GM23248 (cell line): ENCODE measurements around the gene HEG1. TPM values are rescaled to one million over a fixed set of nuclear protein-coding genes. Genes with fewer than 3 reads are reported as not detected.
A peak's percentile ranks its signal among the peaks of the same experiment; 100 is the strongest.

Source experiments
- DNase-seq: peaks from one replicate; pipeline ENCODE4 v3.0.0-alpha.2; 2015
- H2AFZ ChIP-seq: fragments of 200-600 bp; sonication (generic); 2 replicates; pipeline ENCODE4 v1.6.1; 2016; ENCODE audit warnings: antibody characterized with exemption
- H3F3A ChIP-seq: fragments of 200-600 bp; sonication (generic); 2 replicates; pipeline ENCODE4 v1.6.1; 2016; ENCODE audit warnings: mild to moderate bottlenecking, antibody characterized with exemption, mixed run types; ENCODE audit not compliant: insufficient read depth
- H3K27ac ChIP-seq: fragments of 200-600 bp; sonication (generic); 2 replicates; pipeline ENCODE4 v1.5.1; 2016; ENCODE audit warnings: mild to moderate bottlenecking
- H3K27me3 ChIP-seq: fragments of 200-600 bp; sonication (generic); replicated peaks from 2 replicates; pipeline ENCODE4 v1.6.1; 2016; ENCODE audit warnings: mild to moderate bottlenecking; ENCODE audit not compliant: insufficient read depth
- H3K36me3 ChIP-seq: fragments of 200-600 bp; sonication (generic); 2 replicates; pipeline ENCODE4 v1.6.1; 2016; ENCODE audit warnings: low read depth, mild to moderate bottlenecking
- H3K4me1 ChIP-seq: fragments of 200-600 bp; sonication (generic); 2 replicates; pipeline ENCODE4 v1.6.1; 2016; ENCODE audit warnings: mild to moderate bottlenecking; ENCODE audit not compliant: insufficient read depth
- H3K4me2 ChIP-seq: fragments of 200-600 bp; sonication (generic); one replicate; pipeline ENCODE4 v1.6.1; 2016; ENCODE audit warnings: mild to moderate bottlenecking; ENCODE audit not compliant: unreplicated experiment
- H3K4me3 ChIP-seq: fragments of 200-600 bp; sonication (generic); 2 replicates; pipeline ENCODE4 v1.5.1; 2016; ENCODE audit warnings: mild to moderate bottlenecking
- H3K79me2 ChIP-seq: fragments of 200-600 bp; sonication (generic); 2 replicates; pipeline ENCODE4 v1.6.1; 2016; ENCODE audit warnings: mild to moderate bottlenecking; ENCODE audit not compliant: insufficient read depth
- H3K9ac ChIP-seq: fragments of 200-600 bp; sonication (generic); 2 replicates; pipeline ENCODE4 v1.6.1; 2016; ENCODE audit warnings: mild to moderate bottlenecking
- H3K9me2 ChIP-seq: fragments of 200-600 bp; sonication (generic); 2 replicates; pipeline ENCODE4 v1.6.1; 2016; ENCODE audit warnings: mixed run types, mild to moderate bottlenecking, moderate library complexity; ENCODE audit not compliant: insufficient read depth
- H3K9me3 ChIP-seq: fragments of 200-600 bp; sonication (generic); one replicate; pipeline ENCODE4 v1.6.1; 2017; ENCODE audit warnings: low read depth
- H4K20me1 ChIP-seq: fragments of 200-600 bp; sonication (generic); 2 replicates; pipeline ENCODE4 v1.6.0; 2016; ENCODE audit not compliant: insufficient read depth
- EZH2 ChIP-seq: fragments of 200-600 bp; sonication (generic); IDR thresholded peaks from 2 replicates; pipeline ENCODE4 v1.6.1; 2018; ENCODE audit warnings: antibody characterized with exemption, mild to moderate bottlenecking; ENCODE audit not compliant: insufficient read depth, poor library complexity, severe bottlenecking
- EZH2phosphoT487 ChIP-seq: fragments of 200-600 bp; sonication (generic); IDR thresholded peaks from 2 replicates; pipeline ENCODE4 v1.6.1; 2018; ENCODE audit warnings: antibody characterized with exemption, moderate library complexity, mild to moderate bottlenecking, low read depth; ENCODE audit not compliant: insufficient read depth
- WGBS, 2 experiments: methylation state at CpG; one replicate each; pipeline ENCODE4 v1.1.6; 2015 to 2017; ENCODE audit warnings: low lambda C conversion rate in 2 of 2, low coverage in 1 of 2; ENCODE audit errors: missing lambda C conversion rate in 2 of 2; 5-methylcytosine and 5-hydroxymethylcytosine counted together
- in situ Hi-C: fragments of 300-500 bp; cut with MboI; formaldehyde crosslinking; loops from 2 replicates; pipeline ENCODE4 v1.15.0; 2020
- polyA plus RNA-seq: library from polyadenylated mRNA; unstranded; fragments of >200 nt; fragmentation: Nextera tagmentation; extraction: Ambion mirVana; gene quantifications from 2 replicates; pipeline ENCODE4 v1.2.1, GENCODE V29; 2016
- total RNA-seq: library from RNA; depleted of rRNA; stranded (reverse); fragments of >200 nt; shearing (Covaris generic); gene quantifications from 2 replicates; pipeline ENCODE4 v1.2.3, GENCODE V29; 2014

HEG1 gene
- total and polyA plus RNA-seq, 2 experiments from 2014 or later: 32.1 to 116 TPM

DNA sequence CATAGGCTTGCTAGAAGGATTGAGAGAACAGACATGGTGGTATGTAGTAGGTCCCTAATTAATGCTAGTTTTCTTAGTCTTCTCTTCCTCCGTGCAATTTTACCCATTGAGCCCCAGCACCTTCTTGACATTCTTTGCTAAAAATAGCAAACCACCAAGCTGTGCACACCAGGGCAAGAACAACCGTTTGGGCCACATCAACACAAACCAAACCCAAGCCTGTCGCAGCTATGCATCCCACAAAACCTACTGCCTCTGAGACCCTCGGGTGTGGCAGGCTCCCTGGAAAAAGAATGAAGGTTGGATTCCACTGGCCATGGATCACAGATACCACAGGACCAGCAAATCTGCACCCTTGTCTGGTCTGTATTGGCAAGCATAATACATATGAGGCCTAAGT lies 27.1 kb downstream of the HEG1 start:
- H3K27me3 ChIP-seq: no peaks in the 10 kb centered on the region
- H2AFZ ChIP-seq: no peak overlapping the region
- TF ChIP-seq EZH2phosphoT487 (no peak), EZH2 (no peak)
- peaks cover 67% of the 10 kb centered on the region for H3K36me3 ChIP-seq
- 87 to 91% methylated on average over 4 of the region's 4 CpGs for WGBS, 2 experiments
- H3K9me3 ChIP-seq: no peaks in the 10 kb centered on the region
- peaks cover 100% of the 10 kb centered on the region for H3K79me2 ChIP-seq
- peaks cover 94% of the 10 kb centered on the region for H3F3A ChIP-seq
- peaks cover 37% of the 10 kb centered on the region for H4K20me1 ChIP-seq
- DNase-seq: no peak
- H3K4me1 ChIP-seq: peaks cover 17% of the 10 kb centered on the region
- H3K4me2 ChIP-seq: no peak overlapping the region
- no peak overlapping the region for H3K9ac ChIP-seq
- no peak overlapping the region for H3K4me3 ChIP-seq
- in situ Hi-C loops: no loop called here
- no peak overlapping the region; the same call in 1 of the 2 replicates for H3K27ac ChIP-seq
- no peaks in the 10 kb centered on the region for H3K9me2 ChIP-seq

DNA sequence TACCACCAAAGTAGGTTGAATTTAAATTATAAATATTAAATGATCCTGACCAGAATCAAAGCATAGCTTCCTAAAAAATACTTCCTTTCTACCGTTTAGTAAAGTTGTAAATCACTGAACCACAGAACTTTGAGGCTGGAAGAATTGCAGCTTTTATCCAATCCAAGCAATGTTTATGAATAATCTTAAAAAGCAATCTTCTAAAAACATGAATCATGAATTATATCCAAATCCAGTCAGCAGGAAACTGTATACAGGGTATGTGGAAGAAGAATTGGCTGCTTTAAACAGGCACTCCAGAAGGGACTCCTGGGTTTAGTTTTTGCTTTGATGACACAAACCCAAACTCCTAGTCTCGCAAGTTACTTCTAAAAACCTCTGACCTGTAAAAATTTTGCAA lies 30.2 kb downstream of the HEG1 start:
- no peak overlapping the region for H3K27ac ChIP-seq
- no peaks in the 10 kb centered on the region for H3K9me3 ChIP-seq
- no peaks in the 10 kb centered on the region for H3K9me2 ChIP-seq
- no peak for TF ChIP-seq EZH2phosphoT487
- TF ChIP-seq EZH2: no peak
- peaks cover 22% of the 10 kb centered on the region for H3K4me1 ChIP-seq
- 0 out of 2 replicates have a peak overlapping the region, but pooled peaks have one; percentile 1 for H3K9ac ChIP-seq
- H3K27me3 ChIP-seq: no peaks in the 10 kb centered on the region
- H3F3A ChIP-seq: peaks cover 87% of the 10 kb centered on the region
- H3K4me3 ChIP-seq: no peak overlapping the region
- peaks cover 85% of the 10 kb centered on the region for H3K36me3 ChIP-seq
- no peak overlapping the region for H3K4me2 ChIP-seq
- H3K79me2 ChIP-seq: peaks cover 100% of the 10 kb centered on the region
- H2AFZ ChIP-seq: no peak overlapping the region
- in situ Hi-C loops: no loop called here
- H4K20me1 ChIP-seq: peaks cover 45% of the 10 kb centered on the region
- no peak for DNase-seq
- 44 to 48% methylated on average over 2 of the region's 2 CpGs for WGBS, 2 experiments

DNA sequence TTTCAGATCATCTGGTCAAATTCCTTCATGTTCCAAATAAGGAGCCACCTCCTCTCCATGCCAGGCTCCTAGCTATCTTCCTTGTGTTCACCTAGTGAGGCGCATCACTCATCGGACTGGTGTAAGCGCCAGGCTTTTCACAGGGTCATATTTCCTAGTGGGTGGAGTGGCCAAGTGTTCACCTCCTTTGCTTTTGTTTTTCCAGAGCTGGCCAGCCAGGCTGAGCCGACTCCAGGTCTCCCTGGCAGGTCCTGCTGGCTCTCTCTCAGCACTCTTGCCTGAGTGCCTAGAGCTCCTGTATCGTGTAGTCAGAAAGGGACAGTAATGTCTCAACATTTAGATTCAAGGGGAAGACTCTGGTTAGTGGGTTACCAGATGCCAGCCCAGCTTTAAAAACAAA lies 31.0 kb downstream of the HEG1 start:
- no peaks in the 10 kb centered on the region for H3K27me3 ChIP-seq
- no peak for DNase-seq
- no peaks in the 10 kb centered on the region for H3K9me3 ChIP-seq
- peaks cover 22% of the 10 kb centered on the region for H3K4me1 ChIP-seq
- in situ Hi-C loops: no loop called here
- TF ChIP-seq EZH2phosphoT487: no peak
- H3K4me2 ChIP-seq: no peak overlapping the region
- H3K36me3 ChIP-seq: peaks cover 85% of the 10 kb centered on the region
- peaks cover 87% of the 10 kb centered on the region for H3F3A ChIP-seq
- peaks cover 36% of the 10 kb centered on the region for H4K20me1 ChIP-seq
- H2AFZ ChIP-seq: no peak overlapping the region
- WGBS, 2 experiments: 79 to 80% methylated on average over 5 of the region's 5 CpGs
- peaks cover 100% of the 10 kb centered on the region for H3K79me2 ChIP-seq
- no peak overlapping the region for H3K9ac ChIP-seq
- H3K9me2 ChIP-seq: no peaks in the 10 kb centered on the region
- no peak overlapping the region for H3K4me3 ChIP-seq
- H3K27ac ChIP-seq: peak overlapping the region; percentile 18; the same call in 1 of the 2 replicates

DNA sequence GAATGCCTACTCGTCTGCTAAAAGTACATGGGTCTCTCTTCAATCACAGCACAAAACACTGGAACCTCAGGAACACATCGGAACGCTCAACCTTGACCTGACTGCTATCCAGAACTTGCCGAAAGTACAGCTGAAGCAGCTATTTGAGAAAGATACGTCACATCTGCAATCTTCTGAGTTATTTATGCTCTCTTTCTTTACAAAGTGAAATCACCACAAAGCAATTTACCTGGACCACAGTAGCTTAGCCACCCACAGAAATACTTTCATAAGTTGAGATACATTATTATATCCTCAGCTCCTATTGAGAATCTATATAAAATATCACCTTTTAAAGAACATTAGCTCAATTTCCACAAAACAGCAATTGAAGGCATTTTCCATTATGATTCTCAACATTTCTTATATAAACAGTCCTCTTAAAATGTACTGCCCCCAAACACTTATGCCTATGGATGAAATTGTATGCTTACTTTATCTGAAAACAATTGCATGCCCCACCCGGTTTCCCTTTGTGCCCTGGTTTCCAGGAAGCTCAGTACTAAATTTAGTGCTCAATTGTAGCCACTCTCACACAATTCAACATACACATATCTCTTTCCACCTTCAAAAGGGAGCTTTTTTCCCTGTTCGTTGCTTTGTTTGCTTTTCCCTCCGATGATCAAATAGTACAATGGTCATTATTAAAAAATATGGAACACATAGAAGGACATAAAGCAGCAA lies 31.8 kb downstream of the HEG1 start:
- H2AFZ ChIP-seq: no peak overlapping the region
- H3K9ac ChIP-seq: no peak overlapping the region
- H3K27ac ChIP-seq: no peak overlapping the region
- DNase-seq: no peak
- peaks cover 39% of the 10 kb centered on the region; the same call in 1 of the 2 replicates for H4K20me1 ChIP-seq
- TF ChIP-seq EZH2 (no peak), EZH2phosphoT487 (no peak)
- no peaks in the 10 kb centered on the region for H3K9me2 ChIP-seq
- H3K9me3 ChIP-seq: no peaks in the 10 kb centered on the region
- peaks cover 87% of the 10 kb centered on the region for H3K36me3 ChIP-seq
- H3K79me2 ChIP-seq: peaks cover 100% of the 10 kb centered on the region
- H3F3A ChIP-seq: peaks cover 84% of the 10 kb centered on the region
- peaks cover 22% of the 10 kb centered on the region for H3K4me1 ChIP-seq
- no peaks in the 10 kb centered on the region for H3K27me3 ChIP-seq
- in situ Hi-C loops: no loop called here
- H3K4me3 ChIP-seq: no peak overlapping the region
- 89 to 90% methylated on average over 8 of the region's 8 CpGs for WGBS, 2 experiments
- H3K4me2 ChIP-seq: no peak overlapping the region
